OCI-LY1 (cell line): ENCODE measurements around the gene ADPGK.

ENCODE experiments used
- EZH2 ChIP-seq: fragments of 200-600 bp; sonication (generic), shearing (Covaris generic); IDR thresholded peaks from 2 replicates; pipeline ENCODE4 v1.8.0; 2017; ENCODE audit warnings: borderline replicate concordance, mixed run types, mild to moderate bottlenecking, antibody characterized with exemption, low read length, moderate library complexity, mixed read lengths
- TF ChIP-seq, protein P1 (sequence below): fragments of 200-600 bp; sonication (generic), shearing (Covaris generic); IDR thresholded peaks from 2 replicates; pipeline ENCODE4 v1.5.1; 2017; ENCODE audit warnings: mild to moderate bottlenecking, antibody characterized with exemption, low read length, moderate library complexity, mixed read lengths

GRCh38 chr15:72792431-72792830 is 8.9 kb upstream of the ADPGK start:
- no peak for TF ChIP-seq EZH2
- TF ChIP-seq, protein P1, sequence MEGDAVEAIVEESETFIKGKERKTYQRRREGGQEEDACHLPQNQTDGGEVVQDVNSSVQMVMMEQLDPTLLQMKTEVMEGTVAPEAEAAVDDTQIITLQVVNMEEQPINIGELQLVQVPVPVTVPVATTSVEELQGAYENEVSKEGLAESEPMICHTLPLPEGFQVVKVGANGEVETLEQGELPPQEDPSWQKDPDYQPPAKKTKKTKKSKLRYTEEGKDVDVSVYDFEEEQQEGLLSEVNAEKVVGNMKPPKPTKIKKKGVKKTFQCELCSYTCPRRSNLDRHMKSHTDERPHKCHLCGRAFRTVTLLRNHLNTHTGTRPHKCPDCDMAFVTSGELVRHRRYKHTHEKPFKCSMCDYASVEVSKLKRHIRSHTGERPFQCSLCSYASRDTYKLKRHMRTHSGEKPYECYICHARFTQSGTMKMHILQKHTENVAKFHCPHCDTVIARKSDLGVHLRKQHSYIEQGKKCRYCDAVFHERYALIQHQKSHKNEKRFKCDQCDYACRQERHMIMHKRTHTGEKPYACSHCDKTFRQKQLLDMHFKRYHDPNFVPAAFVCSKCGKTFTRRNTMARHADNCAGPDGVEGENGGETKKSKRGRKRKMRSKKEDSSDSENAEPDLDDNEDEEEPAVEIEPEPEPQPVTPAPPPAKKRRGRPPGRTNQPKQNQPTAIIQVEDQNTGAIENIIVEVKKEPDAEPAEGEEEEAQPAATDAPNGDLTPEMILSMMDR: no peak
